K562 (cell line): ENCODE data around the gene FAM149B1. TPM values are rescaled to one million over a fixed set of nuclear protein-coding genes. Genes with fewer than 3 reads are reported as not detected.
A peak's percentile ranks its signal among the peaks of the same experiment; 100 is the strongest.

Experiments
- CEBPB ChIP-seq: fragments of 450-650 bp; IDR thresholded peaks from 2 replicates; pipeline ENCODE4 v1.6.1; 2016; ENCODE audit warnings: missing genetic modification characterization, missing compliant biosample characterization
- CEBPG ChIP-seq, 3 experiments: fragments of 200-800 bp in 1 of 3; sonication (Bioruptor generic) in 1 of 3; sonication (generic) in 1 of 3; formaldehyde crosslinking in 1 of 3; IDR thresholded peaks in 2 of 3; conservative IDR thresholded peaks in 1 of 3; 2 replicates each; pipeline versions ENCODE4 v1.6.1 to v1.8.0; 2016 to 2022; ENCODE audit warnings: missing compliant biosample characterization in 2 of 3, missing genetic modification characterization in 2 of 3, mild to moderate bottlenecking in 1 of 3, missing genetic modification reagents in 1 of 3
- FOXA3 ChIP-seq, 2 experiments: fragments of 450-650 bp in 1 of 2; sonication (generic) in 1 of 2; formaldehyde crosslinking; IDR thresholded peaks in 1 of 2; conservative IDR thresholded peaks in 1 of 2; 2 replicates each; pipeline versions ENCODE4 v1.4.0 to v1.8.0; 2020 to 2022; ENCODE audit warnings: mild to moderate bottlenecking in 2 of 2, missing genetic modification reagents in 1 of 2
- FOXK1 ChIP-seq: sonication (generic); formaldehyde crosslinking; IDR thresholded peaks from 2 replicates; pipeline ENCODE4 v1.8.0; 2022; ENCODE audit warnings: missing genetic modification reagents, mild to moderate bottlenecking, borderline replicate concordance
- FOXP1 ChIP-seq: sonication (generic); formaldehyde crosslinking; IDR thresholded peaks from 2 replicates; pipeline ENCODE4 v1.8.0; 2022; ENCODE audit warnings: mild to moderate bottlenecking, missing genetic modification reagents
- KDM1A ChIP-seq, 2 experiments: fragments of 450-650 bp; IDR thresholded peaks; 2 replicates each; pipeline ENCODE4 v1.6.1; 2016; ENCODE audit warnings: mild to moderate bottlenecking in 2 of 2
- NR0B1 ChIP-seq: fragments of 450-650 bp; IDR thresholded peaks from one replicate; pipeline ENCODE4 v1.6.1; 2018; ENCODE audit warnings: mild to moderate bottlenecking, moderate library complexity; ENCODE audit not compliant: partially characterized antibody
- PCBP1 ChIP-seq: fragments of 200-400 bp; formaldehyde crosslinking; IDR thresholded peaks from 2 replicates; pipeline ENCODE4 v1.6.1; 2018; ENCODE audit warnings: mild to moderate bottlenecking, low read depth, low read length; ENCODE audit not compliant: poor library complexity, severe bottlenecking
- SIN3A ChIP-seq, 2 experiments: fragments of 150-350 bp in 1 of 2; IDR thresholded peaks; 2 replicates each; pipeline ENCODE4 v1.6.1; 2011 to 2016; ENCODE audit warnings: borderline replicate concordance in 2 of 2, low read depth in 2 of 2, low read length in 2 of 2, mild to moderate bottlenecking in 2 of 2, moderate library complexity in 2 of 2; ENCODE audit not compliant: control insufficient read depth in 1 of 2
- XRCC5 ChIP-seq: fragments of 200-400 bp; formaldehyde crosslinking; IDR thresholded peaks from 2 replicates; pipeline ENCODE4 v1.6.1; 2017; ENCODE audit warnings: low read depth, mild to moderate bottlenecking, low read length
- ZBTB43 ChIP-seq: sonication (generic); formaldehyde crosslinking; IDR thresholded peaks from 2 replicates; pipeline ENCODE4 v1.8.0; 2023; ENCODE audit warnings: mild to moderate bottlenecking, missing genetic modification reagents
- ZBTB7A ChIP-seq: IDR thresholded peaks from 2 replicates; pipeline ENCODE4 v1.6.1; 2011; ENCODE audit warnings: low read depth, mild to moderate bottlenecking, low read length, moderate library complexity, borderline replicate concordance; ENCODE audit not compliant: control insufficient read depth
- ZFPM2 ChIP-seq: fragments of 250-450 bp; sonication (Bioruptor Pico); IDR thresholded peaks from 2 replicates; pipeline ENCODE4 v1.5.1; 2022; ENCODE audit warnings: mild to moderate bottlenecking
- ZNF232 ChIP-seq: sonication (generic); formaldehyde crosslinking; IDR thresholded peaks from 2 replicates; pipeline ENCODE4 v1.8.0; 2022; ENCODE audit warnings: mild to moderate bottlenecking, missing genetic modification reagents
- ZNF239 ChIP-seq: fragments of 250-450 bp; sonication (Bioruptor Pico); IDR thresholded peaks from 2 replicates; pipeline ENCODE4 v1.4.0; 2020; ENCODE audit warnings: mild to moderate bottlenecking
- ZNF3 ChIP-seq: fragments of 250-450 bp; sonication (Bioruptor Pico); IDR thresholded peaks from 2 replicates; pipeline ENCODE4 v1.5.0; 2021; ENCODE audit warnings: mild to moderate bottlenecking, moderate library complexity
- ZNF583 ChIP-seq: fragments of 250-450 bp; sonication (Bioruptor Pico); IDR thresholded peaks from 2 replicates; pipeline ENCODE4 v1.4.0; 2020
- ZNF586 ChIP-seq: fragments of 450-650 bp; formaldehyde crosslinking; conservative IDR thresholded peaks from 2 replicates; pipeline ENCODE4 v1.4.0; 2020; ENCODE audit warnings: mild to moderate bottlenecking, moderate library complexity
- ZSCAN29 ChIP-seq: fragments of 450-650 bp; IDR thresholded peaks from 2 replicates; pipeline ENCODE4 v1.6.1; 2017
- ZSCAN32 ChIP-seq: fragments of 450-650 bp; formaldehyde crosslinking; IDR thresholded peaks from 2 replicates; pipeline ENCODE4 v1.4.0; 2020; ENCODE audit warnings: mild to moderate bottlenecking, moderate library complexity
- ZZZ3 ChIP-seq: fragments of 450-650 bp; IDR thresholded peaks from 2 replicates; pipeline ENCODE4 v1.6.1; 2016; ENCODE audit warnings: antibody characterized with exemption, mild to moderate bottlenecking, moderate library complexity
- polyA plus RNA-seq, 8 experiments: library from polyadenylated mRNA; depleted of rRNA in 4 of 8; stranded (reverse) in 5 of 8; unstranded in 3 of 8; fragments of >200 nt; fragmentation: Nextera tagmentation in 2 of 8; fragmentation: Illumina TruSeq in 1 of 8; extraction: Ambion mirVana in 2 of 8; extraction: Trizol in 1 of 8; gene quantifications; 2 replicates each; pipeline versions ENCODE4 v1.2.1 to v1.2.3, GENCODE V29; 2011 to 2014; ENCODE audit warnings: inconsistent platforms in 1 of 8, missing spikeins in 1 of 8
- total RNA-seq, 7 experiments: library from RNA; depleted of rRNA in 6 of 7; stranded (reverse); fragments of >200 nt in 6 of 7; fragmentation: Illumina TruSeq in 2 of 7; extraction: Trizol in 2 of 7; gene quantifications; 2 replicates each; pipeline versions ENCODE4 v1.2.1 to v1.2.3, GENCODE V29; 2011 to 2021; ENCODE audit warnings: low replicate concordance in 1 of 7
- TF ChIP-seq, protein P1 (sequence below): sonication (generic); formaldehyde crosslinking; IDR thresholded peaks from 2 replicates; pipeline ENCODE4 v1.8.0; 2022; ENCODE audit warnings: missing genetic modification reagents, mild to moderate bottlenecking, borderline replicate concordance

Gene FAM149B1
- total and polyA plus RNA-seq, 9 of the 15 experiments (the other 6 are each of a cell fraction or from before 2014, with no cell fraction given), result 4.2 to 18.5 (median 9.3) TPM

DNA sequence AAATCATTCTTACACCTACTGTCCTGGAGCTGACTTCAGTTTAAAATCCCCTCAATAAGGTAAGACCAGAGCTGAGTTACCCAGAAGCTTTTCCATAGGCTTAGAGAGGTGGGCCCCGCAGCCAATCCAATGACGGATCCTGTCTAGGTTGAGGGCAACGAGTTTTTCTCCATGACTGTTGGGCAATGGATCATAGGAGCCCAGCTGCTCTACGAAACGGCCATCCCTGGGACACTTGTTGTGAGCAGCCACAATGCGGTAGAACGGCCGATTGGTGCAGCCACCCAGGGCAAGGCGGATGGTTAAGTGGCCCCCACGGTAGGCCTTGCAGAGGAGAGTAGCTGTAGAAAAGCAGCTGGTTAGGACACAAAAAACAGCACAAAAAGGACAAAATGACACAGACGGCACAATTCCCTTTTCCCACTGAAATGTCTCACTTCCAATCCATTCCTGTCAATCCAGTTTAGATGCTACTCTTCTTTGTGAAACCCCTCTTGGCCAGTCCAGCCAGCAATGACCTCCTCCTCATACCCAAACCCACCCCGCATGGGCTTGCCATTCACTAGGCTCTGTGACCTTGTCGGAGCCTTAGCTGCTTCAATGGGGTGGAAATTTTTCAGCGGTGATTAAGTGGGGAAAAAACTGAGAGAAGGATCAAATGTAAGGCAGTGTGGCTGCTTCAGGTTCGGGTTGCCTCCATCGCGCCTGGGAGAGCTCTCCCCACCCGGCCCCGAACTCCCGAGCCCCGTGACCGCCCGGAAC, 83.9 kb downstream of the FAM149B1 start (continued):
- TF ChIP-seq NR0B1 (no peak), FOXP1 (CRISPR knock-in tag) (0 out of 2 replicates have a peak, but pooled peaks have one; percentile 1), ZNF239 (peak; percentile 17), XRCC5 (0 out of 2 replicates have a peak, but pooled peaks have one; percentile 27), FOXA3 (CRISPR knock-in tag; conservative IDR thresholded peaks at IDR 0.05 in 1 of 2, IDR thresholded peaks at IDR 0.05 in 1 of 2) (no peak; a peak in 1 of 4 replicates), ZZZ3 (peak; percentile 63; the same call in 1 of the 2 replicates), SIN3A (IDR thresholded peaks at IDR 0.05; ENCODE audit: borderline replicate concordance in 2 of 2, control insufficient read depth in 1 of 2, low read depth in 2 of 2, low read length in 2 of 2) (no peak), CEBPG (CRISPR knock-in tag; IDR thresholded peaks at IDR 0.05) (peak; percentile 61; the same call in 1 of the 2 replicates), CEBPG (tag; conservative IDR thresholded peaks at IDR 0.05 in 1 of 2, IDR thresholded peaks at IDR 0.05 in 1 of 2) (peak; percentile 43 to 64), ZBTB43 (no peak; the same call in 1 of the 2 replicates), ZNF586 (no peak), CEBPB (tag) (peak; percentile 83), KDM1A (IDR thresholded peaks at IDR 0.05) (no peak), ZSCAN32 (0 out of 2 replicates have a peak, but pooled peaks have one; percentile 6), ZNF3 (CRISPR knock-in tag) (no peak), FOXK1 (peak; percentile 76), ZNF583 (peak; percentile 52; the same call in 1 of the 2 replicates), ZBTB7A (0 out of 2 replicates have a peak, but pooled peaks have one; percentile 10), ZNF232 (CRISPR knock-in tag) (peak; percentile 50; the same call in 1 of the 2 replicates), ZFPM2 (CRISPR knock-in tag) (no peak), ZSCAN29 (peak; percentile 70; the same call in 1 of the 2 replicates), PCBP1 (no peak)
- TF ChIP-seq, protein P1, sequence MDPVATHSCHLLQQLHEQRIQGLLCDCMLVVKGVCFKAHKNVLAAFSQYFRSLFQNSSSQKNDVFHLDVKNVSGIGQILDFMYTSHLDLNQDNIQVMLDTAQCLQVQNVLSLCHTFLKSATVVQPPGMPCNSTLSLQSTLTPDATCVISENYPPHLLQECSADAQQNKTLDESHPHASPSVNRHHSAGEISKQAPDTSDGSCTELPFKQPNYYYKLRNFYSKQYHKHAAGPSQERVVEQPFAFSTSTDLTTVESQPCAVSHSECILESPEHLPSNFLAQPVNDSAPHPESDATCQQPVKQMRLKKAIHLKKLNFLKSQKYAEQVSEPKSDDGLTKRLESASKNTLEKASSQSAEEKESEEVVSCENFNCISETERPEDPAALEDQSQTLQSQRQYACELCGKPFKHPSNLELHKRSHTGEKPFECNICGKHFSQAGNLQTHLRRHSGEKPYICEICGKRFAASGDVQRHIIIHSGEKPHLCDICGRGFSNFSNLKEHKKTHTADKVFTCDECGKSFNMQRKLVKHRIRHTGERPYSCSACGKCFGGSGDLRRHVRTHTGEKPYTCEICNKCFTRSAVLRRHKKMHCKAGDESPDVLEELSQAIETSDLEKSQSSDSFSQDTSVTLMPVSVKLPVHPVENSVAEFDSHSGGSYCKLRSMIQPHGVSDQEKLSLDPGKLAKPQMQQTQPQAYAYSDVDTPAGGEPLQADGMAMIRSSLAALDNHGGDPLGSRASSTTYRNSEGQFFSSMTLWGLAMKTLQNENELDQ (CRISPR knock-in tag), result peak; percentile 67; the same call in 1 of the 2 replicates
